Amygdala (tissue), 56 donors: ENCODE data around the gene AEBP1.

Experiments used
- DNase-seq, 56 donors: peaks; one replicate each; lab custom pipeline; 2025; lab: John Stamatoyannopoulos, UW

Gene AEBP1

GRCh38 chr7:44163591-44163990 is 59.4 kb downstream of the AEBP1 start:
- no peak for DNase-seq
